Activated T-cell treated with anti-CD3 and anti-CD28 coated beads, Interleukin-2, amount 50 U/mL, for 48 hours (primary cell): Measurements from ENCODE around the gene PPP2R5B.

Experiments used
- DNase-seq, 2 experiments: peaks; one replicate each; pipeline ENCODE4 v3.0.0-alpha.2; 2020

Gene PPP2R5B

DNA sequence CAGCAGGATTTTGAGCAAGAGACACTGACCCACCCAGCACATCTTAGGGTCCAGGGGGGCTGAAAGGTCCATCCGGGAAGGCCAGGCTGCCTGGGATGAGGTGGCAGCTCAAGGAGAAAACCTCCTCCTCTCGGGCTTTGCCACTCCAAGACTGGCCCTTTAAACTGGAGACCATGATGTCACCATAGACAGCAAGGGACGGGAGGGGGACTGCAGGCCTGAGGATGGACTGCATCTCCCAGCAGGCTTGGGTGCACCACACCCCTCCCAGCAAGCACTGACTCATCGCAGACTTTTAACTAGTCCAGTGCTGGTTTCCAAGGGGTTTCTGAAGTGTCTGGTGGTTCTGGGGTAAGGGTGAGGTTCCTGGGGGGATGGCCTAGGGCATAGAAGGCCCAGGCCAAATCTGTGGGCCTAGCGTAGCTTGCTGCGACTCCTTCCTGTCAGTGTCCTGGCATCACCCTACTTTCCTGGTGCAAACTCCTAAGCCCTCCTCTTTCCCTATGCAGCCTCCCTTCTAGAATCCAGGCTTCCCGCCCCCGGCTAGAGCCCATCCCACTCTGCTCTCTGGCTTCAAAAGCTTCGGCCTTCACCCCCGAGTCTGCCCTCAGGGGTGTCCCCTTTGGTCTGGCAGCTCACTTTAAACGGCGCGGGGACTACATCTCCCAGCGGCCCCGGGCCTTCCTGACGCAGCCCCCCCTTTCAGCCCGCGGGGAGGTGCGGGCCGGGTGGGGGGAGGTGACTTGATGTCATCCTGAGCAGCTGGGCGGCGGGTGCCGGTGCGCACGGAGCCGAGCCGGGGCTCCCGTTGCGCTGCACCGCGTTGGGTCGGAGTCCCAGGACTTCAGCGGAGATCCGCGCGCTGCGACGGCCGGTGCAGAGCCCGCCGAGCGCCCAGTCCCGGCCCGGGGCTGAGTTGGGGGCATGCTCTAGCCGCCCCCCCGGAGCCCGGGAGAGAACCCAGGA lies at the start of gene PPP2R5B:
PPP2R5B (plus strand) TSS at position 746 of the 966 bp plus-strand sequence. CDS start 1,046 bp downstream, outside the sequence.
- peak; percentile 92 for DNase-seq

DNA sequence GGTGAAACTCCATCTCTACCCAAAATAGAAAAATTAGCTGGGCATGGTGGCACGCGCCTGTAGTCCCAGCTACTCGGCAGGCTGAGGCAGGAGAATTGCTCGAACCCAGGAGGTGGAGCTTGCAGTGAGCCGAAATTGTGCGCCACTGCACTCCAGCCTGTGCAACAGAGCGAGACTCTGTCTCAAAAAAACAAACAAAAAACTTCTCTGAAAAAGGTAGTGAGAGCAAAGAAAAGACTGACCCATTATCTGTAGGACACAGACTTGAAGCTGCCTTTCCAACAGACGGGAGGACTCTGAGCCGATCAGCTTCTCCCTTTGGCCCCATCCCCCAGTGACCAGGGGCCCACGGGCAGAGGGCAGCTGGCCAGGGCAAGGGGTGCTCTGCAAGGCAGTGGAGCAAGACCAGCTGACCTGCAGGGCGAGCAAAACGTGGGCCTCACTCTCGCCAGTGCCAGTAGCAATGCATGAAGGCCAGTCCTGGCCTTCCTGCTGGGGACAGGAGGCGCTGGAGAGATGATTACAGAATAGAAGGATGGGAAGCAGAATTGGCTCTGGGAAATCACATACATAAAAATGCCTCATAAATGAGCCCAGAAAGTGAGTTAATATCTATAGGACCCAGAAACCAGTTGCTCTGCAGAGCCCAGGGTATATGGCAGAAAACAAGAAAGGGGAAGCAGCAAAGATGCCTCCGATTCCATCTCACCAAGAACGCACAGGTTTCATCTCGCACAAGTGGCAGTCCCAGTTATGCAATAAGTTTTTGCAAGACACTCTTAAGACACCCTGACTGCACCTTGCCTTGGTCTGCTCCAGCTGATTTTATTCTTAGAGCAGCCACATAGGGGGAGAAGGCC lies 48.9 kb upstream of the PPP2R5B start:
- DNase-seq = no peak

DNA sequence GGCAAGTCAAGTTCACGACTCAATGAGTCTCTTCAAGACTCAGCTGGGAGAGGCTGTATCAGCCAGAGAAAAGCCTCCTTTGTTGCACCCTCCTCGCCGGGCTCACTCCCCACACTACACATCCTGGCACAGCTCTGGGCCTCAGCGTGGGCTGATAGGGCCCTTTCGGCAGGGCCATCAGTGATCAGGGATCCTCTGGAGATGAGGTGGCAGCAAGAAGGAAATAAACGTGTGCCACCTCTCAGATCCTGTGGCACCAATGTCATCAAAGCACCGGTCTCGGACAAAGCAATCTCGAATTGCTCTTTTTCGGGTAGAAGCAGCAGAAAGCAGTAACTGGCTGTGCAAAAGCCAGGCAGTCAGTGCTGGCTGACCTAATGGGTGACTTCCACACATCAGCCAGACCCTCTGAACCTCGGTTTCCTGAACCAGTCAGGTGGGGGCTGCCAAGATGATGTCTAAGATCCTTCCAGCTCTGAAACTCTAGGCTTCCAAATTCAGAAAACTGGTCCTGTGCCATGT lies 48.2 kb upstream of the PPP2R5B start:
- DNase-seq = peak; percentile 70 to 75

DNA sequence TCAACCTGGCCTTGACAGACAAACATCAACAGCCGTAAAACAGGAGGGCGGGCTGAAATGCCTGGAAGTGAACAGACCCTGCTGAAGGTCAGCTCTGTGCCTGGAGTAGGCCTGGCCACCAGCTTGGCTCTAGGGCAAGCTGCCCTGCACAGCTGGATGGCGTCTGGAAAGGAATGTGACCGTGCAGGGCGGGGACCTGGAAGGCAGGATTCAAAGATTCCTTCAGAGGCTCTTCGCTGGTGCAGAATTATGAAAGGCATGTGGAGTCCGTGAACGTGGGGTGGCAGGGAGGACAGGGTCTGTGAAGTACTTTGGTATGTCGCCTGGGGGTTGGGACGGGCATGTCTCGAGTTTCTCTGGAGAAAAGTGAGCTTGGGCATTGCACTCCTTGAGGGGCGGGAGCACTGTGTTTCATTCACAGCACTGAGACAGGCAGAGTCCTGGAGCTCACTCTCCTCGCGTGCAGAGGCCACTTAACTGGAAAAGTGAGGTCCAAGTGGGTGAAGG lies 47.6 kb upstream of the PPP2R5B start:
- DNase-seq = peak in 1 of 2 experiments; percentile 45

DNA sequence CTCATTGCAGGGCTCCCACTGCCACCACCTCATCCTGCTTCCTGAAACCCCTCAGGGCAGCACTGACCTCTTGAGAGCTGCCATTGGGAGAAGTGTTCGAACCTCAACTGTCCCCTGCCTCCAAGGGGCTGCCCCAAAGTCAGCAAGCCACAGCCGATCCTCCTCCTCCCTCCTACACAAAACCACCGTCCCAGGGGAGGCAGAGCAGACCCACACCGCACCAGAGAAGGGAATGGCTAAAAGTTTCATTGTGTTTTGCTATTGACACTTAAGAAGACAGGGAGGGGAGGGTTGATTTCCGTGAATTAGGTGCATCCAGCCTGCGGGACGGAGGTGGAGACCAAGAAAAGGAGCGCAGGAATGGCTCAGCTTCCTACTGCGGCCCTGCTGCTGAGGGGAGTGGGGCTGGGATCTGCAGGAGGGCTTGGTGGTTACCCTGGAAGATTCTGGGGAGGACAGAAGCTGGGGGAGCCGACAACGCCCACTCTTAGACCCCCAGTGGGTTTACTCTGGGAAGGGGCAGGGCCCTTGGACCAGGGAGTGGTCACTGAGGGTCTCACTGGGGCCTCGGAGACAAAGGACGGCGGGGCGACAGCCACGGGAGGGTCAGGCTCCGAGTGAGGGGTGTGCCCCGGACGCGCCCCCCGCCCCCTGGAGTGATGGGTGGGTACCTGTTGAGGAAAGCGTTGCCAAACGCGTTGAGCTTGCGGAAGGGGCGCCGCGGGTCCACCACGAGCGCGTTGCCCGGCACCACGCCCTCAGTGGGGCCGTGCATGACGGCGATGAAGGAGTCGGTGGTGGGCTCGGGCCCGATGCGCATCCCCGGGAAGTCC lies 46.9 kb upstream of the PPP2R5B start:
- DNase-seq = peak; percentile 57 to 62

DNA sequence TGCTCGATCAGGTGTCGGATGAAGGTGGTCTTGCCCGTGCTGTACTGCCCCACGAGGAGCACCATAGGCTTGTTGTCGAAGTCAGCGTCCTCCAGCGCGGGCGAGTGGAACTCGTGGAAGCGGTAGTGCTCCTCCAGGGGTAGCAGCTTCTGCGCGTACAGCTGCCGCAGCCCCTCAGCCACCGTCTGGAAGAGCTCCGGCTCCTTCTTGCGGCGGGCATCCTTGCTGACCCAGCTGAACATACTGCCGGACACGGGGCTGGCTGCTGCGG lies 46.3 kb upstream of the PPP2R5B start:
- no peak for DNase-seq

DNA sequence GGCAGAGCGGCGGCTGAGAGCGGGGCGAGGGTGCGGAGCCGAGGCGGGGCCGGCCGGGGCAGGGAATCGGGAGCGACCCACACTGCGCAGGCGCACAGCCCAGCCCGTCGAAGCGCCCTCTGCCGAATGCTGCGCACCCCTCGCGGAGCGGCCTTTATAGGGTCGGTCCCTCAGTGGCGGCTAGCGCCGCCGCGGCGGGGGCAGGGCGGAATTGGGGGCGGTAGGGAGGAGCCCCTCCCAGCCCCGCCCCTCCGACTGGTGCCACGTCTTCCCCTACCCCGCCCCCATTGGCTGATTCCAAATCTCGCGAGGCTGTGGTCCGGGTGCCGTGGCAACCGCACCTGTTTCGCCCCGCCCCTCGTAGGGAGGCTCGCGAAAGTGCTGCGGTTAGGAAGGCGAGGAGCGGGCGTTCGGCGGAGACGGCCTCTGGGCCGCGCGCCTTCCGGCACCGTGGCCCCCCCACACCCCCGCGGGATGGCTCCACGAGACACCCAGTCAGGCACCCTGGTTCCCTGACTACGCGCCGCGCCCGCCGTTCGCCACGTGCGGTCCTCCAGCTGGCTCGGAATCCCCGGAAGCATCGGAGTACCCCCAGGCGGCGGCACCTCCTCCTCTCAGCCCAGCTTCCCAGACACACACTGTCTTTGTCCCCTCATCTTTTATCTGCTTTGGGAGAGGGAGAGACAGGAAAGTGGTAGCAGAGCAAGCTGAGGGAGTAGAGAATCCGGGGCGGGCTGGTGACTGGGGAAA lies 45.8 kb upstream of the PPP2R5B start, which contains the start of gene EHD1:
EHD1 (minus strand) TSS at position 128 of the 750 bp plus-strand sequence. CDS start 157 bp downstream, outside the sequence.
- peak; percentile 99 to 100 for DNase-seq

DNA sequence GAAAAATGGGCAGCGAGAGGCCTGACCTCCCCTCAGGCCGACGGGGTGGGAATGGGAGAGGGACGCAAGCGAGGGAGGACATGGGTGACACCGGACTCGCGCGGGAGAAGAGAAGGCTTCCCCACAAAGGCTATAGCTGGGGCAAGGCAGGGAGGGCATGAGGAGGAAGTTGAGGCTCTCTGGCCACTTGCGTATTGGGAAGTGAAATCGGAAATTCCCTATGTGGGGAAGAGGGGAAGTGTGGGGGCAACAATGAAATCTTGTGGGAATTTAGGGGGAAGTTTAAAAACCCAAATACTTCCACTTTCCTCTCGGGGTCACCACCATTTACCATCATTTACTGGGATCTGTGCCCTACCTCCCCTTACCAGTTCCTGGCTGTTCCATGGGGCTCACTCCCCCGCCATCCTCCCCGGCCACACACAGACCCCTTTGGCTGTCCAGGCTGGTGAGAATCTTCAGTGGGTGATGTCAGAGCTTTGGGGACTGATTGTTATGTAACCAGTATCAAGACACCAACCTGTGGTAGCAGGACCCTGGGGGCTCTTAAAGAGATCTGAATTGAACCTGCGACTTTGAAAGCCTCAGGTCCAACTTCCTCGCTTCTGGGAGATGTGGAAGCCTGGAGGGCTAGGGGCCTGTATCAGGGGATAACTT lies 45.1 kb upstream of the PPP2R5B start:
- peak; percentile 37 to 45 for DNase-seq

DNA sequence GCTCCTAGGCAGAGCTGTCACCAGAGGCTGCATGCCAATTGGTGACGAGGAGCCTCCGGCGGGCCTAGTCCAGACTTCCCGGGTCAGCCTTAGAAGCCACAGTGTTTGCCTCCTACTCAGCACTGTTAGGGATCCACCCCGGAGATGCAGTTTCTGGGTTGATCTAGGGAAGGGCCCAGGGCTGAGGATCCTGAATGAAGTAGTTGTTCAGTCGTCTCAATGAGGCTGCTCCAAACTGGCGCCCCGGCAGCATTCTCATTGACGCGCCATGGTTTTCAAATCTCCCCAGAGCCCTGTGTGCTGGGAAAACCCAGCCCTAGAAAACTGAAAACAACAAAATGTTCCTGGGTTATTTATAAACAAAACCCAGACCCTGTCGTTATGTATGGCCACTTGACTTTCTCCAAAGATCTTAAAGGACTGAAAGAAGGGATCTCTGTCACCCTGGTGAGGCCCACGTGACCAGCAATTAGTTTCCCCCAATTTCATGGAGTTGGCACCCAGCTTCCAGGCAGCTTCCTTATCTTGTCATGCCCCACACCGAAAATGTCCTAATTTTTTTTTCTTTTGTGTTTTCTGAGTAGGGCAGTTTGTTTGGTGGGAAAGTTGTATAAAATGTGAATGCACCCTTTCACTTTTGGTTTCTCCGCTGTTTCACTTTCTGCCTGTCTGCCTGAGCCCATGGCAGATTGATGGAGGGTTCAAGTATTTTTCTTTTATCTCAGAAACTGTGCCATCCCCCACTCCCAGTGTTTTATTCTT lies 44.1 kb upstream of the PPP2R5B start:
- peak; percentile 33 to 35 for DNase-seq

DNA sequence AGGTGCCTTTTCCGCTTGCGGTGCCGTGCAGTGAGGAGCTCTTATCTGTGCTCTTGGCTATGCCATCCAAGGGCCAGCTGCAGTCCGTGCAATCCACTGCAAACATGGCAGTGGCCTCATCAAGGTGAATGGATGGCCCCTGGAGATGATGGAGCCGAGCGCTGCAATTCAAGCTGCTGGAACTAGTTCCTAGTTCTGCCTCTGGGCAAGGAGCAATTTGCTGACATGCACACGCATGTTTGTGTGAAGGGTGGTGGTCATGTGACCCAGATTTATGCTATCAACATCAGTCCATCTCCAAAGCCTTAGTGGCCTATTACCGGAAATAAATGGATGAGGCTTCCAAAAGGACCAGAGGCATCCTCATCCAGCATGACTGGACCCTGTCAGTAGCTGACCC lies 43.0 kb upstream of the PPP2R5B start:
- no peak for DNase-seq

DNA sequence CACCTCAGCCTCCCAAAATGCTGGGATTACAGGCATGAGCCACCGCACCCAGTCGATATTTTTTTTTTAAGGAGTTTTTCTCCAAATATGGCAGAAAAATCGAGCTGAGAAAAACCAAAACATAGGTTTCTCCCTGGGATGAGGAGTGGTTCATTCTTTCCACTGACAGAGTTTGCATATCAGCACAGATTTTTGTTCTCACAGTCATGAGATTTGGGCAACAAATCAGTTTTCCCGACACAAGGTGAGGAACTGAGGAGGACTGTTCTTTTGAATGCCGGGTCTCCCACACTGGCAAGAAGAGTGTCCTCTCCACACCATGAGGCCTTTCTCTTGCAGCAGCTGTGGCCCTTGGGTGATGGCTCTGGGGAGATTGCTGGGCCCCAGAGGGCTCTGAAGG lies 42.2 kb upstream of the PPP2R5B start:
- no peak for DNase-seq

DNA sequence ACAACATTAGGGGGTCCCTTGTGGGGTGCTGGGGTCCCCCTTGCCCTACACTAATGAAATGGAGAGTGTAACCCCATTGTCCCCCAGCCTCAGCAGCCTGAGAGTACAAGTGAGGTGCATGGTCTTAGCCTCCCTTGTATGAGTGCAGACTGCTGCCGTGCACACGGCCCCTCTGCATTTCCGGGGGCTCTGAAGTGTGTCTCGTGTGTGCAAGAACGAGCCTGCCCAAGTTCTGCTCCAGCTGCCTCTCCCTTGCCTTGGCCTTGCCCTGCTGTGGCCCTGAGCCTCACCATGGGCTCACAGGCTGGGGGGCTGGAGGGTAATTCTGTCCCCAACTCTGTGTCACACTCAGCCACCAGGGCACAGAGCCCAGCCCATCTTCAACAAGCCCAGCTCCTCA lies 40.9 kb upstream of the PPP2R5B start:
- DNase-seq = no peak

DNA sequence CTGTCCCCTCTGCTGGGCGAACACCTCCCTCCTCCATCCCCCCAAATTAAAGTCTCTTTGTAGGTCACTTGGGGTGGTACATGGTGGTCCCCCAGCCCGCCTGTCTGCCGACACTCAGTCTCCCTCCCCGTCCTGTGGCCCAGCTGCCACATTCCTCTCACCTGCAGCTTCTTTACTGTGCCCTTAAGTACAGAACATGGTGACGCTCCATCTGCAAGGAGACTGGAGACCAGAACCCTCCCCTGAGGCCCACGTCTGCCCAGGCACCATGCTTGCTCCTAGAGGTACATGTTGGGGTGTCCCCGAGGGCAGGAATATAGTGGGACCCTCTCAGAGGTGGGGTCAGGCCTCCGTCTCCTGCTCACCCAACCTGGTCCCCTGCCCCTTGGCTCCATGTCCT lies 40.5 kb upstream of the PPP2R5B start:
- DNase-seq = no peak

DNA sequence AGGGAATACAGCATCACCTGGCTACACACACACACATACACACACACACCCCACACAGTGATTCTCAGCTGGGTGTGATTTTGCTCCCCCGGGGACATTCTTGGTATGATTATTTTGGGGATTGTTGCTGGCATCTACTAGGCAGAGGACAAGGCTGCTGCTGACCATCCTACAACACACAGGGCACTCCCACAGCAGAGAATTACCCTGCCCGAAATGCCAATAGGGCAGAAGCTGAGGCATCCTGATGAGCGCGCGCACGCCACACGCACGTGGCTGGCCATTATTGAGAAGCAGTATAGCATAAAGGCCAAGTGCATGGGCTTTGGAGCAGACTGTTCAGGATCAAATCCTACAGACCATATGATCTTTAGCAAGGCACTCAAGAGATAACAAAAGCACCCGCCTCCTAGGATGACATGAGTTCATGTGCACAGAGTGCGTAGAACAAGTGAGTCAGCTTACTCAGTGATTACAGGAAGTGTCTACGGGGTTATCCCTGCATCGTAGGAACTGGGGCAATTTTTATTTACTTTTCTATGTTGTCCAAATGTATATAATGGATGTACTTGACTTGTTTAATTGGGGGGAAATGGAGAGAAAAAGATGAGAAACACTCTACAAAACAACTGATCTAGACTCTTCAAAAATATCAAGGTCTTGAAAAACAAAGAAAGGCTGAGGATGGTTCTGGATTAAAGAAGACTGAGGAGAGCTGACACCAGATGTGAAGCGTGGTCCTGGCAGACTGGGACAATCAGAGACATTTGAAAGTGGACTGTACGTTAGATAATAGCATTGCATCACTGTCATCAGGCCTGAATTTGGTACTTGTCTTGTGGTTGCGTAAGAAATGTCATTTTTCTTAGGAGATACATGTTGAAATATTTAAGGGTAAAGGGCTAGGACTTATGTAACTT lies 38.9 kb upstream of the PPP2R5B start:
- DNase-seq = peak in 1 of 2 experiments; percentile 38

DNA sequence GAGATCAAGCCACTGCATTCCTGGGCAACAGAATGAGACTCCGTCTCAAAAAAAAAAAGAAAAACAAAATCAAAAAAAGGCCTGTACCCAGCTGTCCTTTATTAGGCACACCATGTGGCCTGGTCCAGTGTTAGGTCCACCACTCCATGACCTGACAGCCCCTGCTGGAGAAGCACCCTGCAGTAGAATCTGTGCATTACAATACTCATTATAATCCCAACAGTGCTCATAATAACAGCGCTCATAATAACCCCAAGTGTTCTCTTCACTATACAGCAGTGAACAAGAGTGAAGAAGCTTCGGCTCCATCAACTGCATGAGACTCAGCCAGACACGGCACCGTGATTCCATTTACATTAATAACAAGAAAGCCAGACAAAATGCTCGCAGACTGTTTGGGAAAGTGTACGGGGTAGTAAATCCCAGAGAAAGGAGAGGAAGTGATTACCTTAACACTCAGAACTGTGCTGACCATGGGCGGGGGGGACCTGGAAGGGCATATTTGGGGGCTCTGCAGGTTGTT lies 37.2 kb upstream of the PPP2R5B start:
- DNase-seq = no peak

DNA sequence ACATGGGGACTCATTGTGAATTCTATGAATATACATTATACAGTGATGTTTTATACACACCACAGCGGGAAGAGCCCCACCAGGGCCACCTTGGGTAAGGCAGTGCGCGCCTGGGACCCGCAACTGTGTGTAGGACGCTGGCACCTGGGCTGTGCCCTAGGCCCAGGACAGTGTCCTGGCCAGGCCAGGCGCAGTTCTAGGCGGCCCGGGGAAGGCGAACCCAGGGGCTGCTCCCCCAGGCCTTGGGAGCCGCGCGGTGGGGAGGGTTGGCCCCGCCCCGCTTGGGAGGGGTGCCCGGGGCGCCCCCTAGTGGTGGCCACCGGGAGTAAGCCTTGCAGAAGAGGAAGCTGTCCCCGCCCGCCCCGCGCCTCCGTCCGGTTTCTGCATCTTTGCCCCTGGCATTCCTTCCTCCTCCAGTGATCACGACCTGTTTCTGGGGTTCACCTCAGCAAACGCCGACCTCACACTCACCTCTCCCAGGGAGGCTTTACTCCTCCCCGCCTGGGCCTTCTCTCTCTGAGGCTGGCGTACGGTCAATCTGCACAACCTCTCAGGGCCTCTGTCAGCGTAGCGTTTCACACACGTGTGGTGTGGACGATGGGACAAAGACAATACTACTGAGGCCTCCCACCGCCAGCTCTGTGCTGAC lies 36.6 kb upstream of the PPP2R5B start:
- peak; percentile 92 to 93 for DNase-seq

DNA sequence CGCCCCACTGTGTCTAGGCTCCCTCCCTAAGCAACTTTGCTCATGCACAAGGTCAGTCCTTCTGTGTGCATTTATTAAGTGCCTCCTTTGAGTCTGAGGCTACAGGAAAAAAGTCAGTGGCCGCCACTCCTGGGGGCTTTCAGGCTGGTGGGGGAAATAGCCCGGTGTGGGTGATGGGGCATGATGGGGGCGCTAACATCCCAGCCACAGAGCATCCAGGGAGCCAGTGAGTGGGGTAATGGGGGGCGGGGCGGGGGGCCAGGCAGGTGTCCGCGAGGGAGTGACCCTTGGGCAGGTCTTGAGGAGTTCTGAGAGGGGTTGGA lies 36.1 kb upstream of the PPP2R5B start:
- no peak for DNase-seq
